ENCODE measurements around the gene DHODH. TPM values are rescaled to one million over a fixed set of nuclear protein-coding genes. Genes with fewer than 3 reads are reported as not detected.

The DHODH gene
- 8.1 TPM for polyA plus RNA-seq (2013, experiment 1 of 2)
- 8.5 TPM for polyA plus RNA-seq (2013, experiment 2 of 2)

DNA sequence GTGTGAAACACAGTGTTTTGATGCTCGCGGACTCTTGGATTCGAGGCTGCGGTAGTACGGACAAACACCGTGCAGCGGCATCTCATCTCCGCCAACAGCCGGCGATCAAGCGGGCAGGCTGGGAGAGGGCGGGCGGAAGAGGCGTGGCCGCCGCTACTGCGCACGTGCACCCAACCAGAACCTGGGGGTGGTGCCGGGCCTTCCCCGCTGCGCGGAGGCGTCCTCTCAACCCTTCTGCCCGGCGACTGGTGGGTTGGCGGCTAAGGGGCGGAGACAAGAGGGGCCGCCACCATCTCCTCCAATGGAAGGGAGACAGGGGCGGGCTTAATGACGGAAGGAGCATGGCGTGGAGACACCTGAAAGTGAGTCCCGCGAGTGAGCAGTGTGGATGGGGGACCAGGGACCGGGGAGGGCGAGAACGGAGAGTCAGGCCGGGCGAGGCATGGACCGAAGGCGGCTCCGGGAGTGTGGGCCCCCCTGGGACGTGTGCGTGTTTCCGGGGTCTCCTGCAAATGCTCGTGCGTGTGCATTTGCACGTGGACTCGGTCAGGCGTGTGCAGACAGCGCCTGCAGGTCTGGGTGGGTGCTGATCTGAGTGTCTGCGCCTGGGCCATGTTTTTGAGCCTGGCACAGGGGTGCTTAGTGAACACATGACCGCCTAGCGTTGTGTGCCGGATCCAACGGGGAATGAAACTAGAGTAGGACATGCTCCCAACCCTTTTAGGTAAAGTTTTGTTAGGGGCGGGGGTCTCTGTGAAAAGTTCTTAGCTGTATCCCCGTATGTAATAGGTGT lies at the start of gene DHODH:
Gene DHODH (plus strand): TSS at position 321 of the 793 bp plus-strand sequence. CDS start 21 bp downstream, at position 342.
- H3K9me3 ChIP-seq (ENCODE audit: insufficient read depth, low read depth, low read length) = no peaks in the 10 kb centered on the region
- peaks cover 21% of the 10 kb centered on the region for H3K36me3 ChIP-seq (ENCODE audit: insufficient read depth, low read length)
- under 1% methylated on average over 57 of the region's 57 CpGs for WGBS
- H3K4me3 ChIP-seq (ENCODE audit: low read length) = peak within 1 kb of the TSS; percentile 80
- peak within 1 kb of the TSS; percentile 32 for H3K27ac ChIP-seq (ENCODE audit: low read depth, low read length)
- H3K4me1 ChIP-seq (ENCODE audit: insufficient read depth, low read length) = no peaks in the 10 kb centered on the region
- H3K9ac ChIP-seq (ENCODE audit: low read depth, low read length) = peak within 1 kb of the TSS; percentile 90
- peaks cover 21% of the 10 kb centered on the region for H3K27me3 ChIP-seq (ENCODE audit: insufficient read depth, low read length)

DNA sequence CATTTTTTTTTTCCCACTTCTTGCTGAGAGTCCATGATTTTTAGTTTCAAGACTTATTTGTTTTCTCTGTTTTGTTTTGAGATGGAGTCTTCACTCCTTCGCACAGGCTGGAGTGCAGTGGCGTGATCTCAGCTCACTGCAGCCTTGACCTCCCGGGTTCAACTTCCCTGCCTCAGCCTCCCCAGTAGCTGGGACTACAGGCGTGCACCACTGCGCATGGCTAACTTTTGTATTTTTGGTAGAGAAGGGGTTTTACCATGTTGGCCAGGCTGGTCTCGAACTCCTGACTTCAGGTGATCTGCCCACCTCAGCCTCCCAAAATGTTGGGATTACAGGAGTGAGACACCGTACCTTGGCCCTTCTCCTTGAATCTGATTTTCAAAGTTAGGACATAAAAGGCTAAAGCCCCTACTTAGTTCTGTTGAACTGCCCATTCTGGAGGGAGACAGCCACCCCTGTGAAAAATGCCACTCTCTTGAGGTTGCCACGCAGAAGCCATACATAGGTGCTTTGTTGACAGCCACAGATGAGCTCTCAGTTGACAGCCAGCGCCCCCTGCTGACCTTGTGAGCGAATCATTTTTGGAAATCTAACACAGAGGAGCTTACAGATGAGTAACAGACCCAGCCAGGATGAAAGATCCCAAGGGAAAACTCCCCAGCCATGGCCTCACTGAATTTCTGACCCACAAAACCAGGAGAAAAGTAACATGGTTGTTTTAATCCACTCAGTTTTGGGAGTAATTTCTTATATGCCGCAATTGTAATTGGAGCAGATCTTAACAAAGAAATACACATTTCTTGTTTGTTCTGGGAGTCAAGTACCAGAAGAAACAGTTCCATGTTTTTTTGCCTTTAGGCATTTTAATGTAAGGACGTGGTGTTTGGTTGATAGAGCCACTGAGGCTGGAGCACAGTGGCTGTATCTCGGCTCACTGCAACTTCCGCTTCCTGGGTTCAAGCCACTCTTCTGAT lies 47.2 kb upstream of the DHODH start:
- no peaks in the 10 kb centered on the region for H3K4me1 ChIP-seq (ENCODE audit: insufficient read depth, low read length)
- H3K27ac ChIP-seq (ENCODE audit: low read depth, low read length) = no peak overlapping the region
- H3K9me3 ChIP-seq (ENCODE audit: insufficient read depth, low read depth, low read length) = no peaks in the 10 kb centered on the region
- H3K9ac ChIP-seq (ENCODE audit: low read depth, low read length) = no peak overlapping the region
- WGBS = 66% methylated on average over 14 of the region's 14 CpGs
- H3K4me3 ChIP-seq (ENCODE audit: low read length) = no peak overlapping the region
- no peaks in the 10 kb centered on the region for H3K36me3 ChIP-seq (ENCODE audit: insufficient read depth, low read length)
- no peaks in the 10 kb centered on the region for H3K27me3 ChIP-seq (ENCODE audit: insufficient read depth, low read length)

DNA sequence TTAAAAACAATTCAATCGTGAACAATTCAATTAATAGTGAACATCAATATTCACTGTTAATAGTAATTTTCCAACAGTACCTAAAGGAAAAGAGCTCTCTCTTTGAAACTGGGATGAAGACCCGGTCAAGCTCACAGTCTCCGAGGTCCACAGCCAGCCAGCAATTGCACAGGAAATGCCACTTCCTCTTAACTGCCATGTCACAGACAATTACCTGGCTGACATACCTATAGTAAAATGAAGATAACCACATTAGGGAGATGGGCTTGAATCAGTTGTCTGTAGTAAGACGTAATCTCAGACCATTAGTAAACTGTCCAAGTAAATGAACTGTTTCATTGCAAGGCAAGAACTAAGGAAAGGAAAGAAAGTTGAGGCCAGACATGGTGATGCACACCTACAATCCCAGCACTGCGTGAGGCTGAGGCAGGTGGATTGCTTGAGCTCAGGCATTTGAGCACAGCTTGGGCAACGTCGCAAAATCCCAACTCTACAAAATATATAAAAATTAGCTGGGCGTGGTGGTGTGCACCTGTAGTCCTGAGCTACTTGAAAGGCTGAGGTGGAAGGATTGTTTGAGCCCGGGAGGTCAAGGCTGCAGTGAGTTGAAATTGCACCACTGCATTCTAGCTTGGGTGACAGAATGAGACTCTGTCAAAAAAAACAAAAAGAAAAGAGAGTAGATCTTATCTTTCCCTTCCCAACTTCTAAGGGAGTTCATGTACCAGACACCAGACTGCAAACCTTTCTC lies 45.2 kb upstream of the DHODH start:
- Histone ChIP-seq H3K27me3 (ENCODE audit: insufficient read depth, low read length) (no peaks in the 10 kb centered on the region), H3K9ac (ENCODE audit: low read depth, low read length) (no peak overlapping the region), H3K4me1 (ENCODE audit: insufficient read depth, low read length) (no peaks in the 10 kb centered on the region), H3K36me3 (ENCODE audit: insufficient read depth, low read length) (no peaks in the 10 kb centered on the region), H3K9me3 (ENCODE audit: insufficient read depth, low read depth, low read length) (no peaks in the 10 kb centered on the region), H3K4me3 (ENCODE audit: low read length) (no peak overlapping the region), H3K27ac (ENCODE audit: low read depth, low read length) (no peak overlapping the region)
- 87% methylated on average over 8 of the region's 9 CpGs for WGBS

DNA sequence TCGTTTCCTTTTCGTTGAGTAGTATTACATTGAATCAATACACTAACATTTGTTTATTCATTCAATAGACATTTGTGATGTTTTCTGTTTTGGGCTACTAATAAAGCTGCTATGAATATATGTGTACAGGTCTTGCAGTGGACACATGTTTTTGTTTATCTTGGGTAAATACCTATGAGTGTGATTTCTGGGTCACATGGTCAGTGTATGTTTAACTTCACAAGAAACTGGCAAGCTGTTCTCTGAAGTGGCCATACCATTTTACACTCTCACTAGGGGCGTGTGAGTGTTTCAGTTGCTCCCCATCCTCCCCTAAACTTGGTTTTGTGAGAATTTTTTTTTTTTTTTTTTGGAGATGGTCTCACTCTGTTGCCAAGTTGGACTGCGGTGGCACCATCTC lies 43.3 kb upstream of the DHODH start:
- Histone ChIP-seq H3K27me3 (ENCODE audit: insufficient read depth, low read length) (no peaks in the 10 kb centered on the region), H3K4me1 (ENCODE audit: insufficient read depth, low read length) (no peaks in the 10 kb centered on the region), H3K9ac (ENCODE audit: low read depth, low read length) (no peak overlapping the region), H3K4me3 (ENCODE audit: low read length) (no peak overlapping the region), H3K9me3 (ENCODE audit: insufficient read depth, low read depth, low read length) (no peaks in the 10 kb centered on the region), H3K36me3 (ENCODE audit: insufficient read depth, low read length) (no peaks in the 10 kb centered on the region), H3K27ac (ENCODE audit: low read depth, low read length) (no peak overlapping the region)
- 96% methylated on average over 4 of the region's 4 CpGs for WGBS

DNA sequence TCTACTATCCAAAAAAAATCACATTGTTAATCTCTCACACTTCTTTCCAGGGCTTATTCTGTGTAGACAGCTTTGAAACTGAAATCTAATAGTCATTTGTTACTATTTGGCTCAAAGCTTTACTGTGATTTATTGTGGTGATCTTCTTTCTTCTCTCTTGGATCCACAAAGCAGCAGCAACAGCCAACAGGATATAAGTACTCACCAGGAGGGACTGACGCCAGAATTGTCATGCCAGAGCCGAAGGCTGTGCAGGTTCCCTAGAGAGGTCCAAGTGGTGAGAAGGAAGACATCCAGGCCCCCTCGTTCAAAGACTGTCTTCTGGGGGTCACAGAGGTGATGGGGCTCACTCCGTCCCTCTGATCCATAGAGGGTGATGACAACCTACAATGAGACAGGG lies 41.6 kb upstream of the DHODH start:
- WGBS = 76% methylated on average over 3 of the region's 4 CpGs

DNA sequence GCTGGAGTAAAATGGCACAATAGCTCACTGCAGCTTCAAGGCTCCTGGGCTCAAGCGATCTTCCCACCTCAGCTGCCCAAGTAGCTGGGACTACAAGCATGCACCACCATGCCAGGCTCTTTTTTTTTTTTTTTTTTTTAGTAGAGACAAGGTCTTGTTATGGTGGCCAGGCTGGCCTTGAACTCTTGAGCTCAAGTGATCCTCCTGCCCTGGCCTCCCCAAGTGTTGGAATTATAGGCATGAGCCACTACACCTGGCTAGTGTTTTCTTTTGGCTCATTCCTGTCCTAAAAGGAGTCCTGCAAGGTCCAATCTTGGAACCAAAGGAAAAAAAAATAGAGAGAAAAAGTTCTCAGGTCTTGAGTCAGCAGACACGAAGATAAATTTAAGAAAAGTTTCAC lies 39.2 kb upstream of the DHODH start:
- no peak overlapping the region for H3K27ac ChIP-seq (ENCODE audit: low read depth, low read length)
- H3K4me3 ChIP-seq (ENCODE audit: low read length) = no peak overlapping the region
- WGBS = 90% methylated on average over 2 of the region's 2 CpGs
- H3K4me1 ChIP-seq (ENCODE audit: insufficient read depth, low read length) = no peaks in the 10 kb centered on the region
- no peaks in the 10 kb centered on the region for H3K36me3 ChIP-seq (ENCODE audit: insufficient read depth, low read length)
- no peaks in the 10 kb centered on the region for H3K27me3 ChIP-seq (ENCODE audit: insufficient read depth, low read length)
- H3K9me3 ChIP-seq (ENCODE audit: insufficient read depth, low read depth, low read length) = no peaks in the 10 kb centered on the region
- no peak overlapping the region for H3K9ac ChIP-seq (ENCODE audit: low read depth, low read length)

More for the DNA sequence above, 41.6 kb upstream of the DHODH start:
- H3K9me3 ChIP-seq (ENCODE audit: insufficient read depth, low read depth, low read length) = no peaks in the 10 kb centered on the region
- no peak overlapping the region for H3K9ac ChIP-seq (ENCODE audit: low read depth, low read length)
- no peaks in the 10 kb centered on the region for H3K27me3 ChIP-seq (ENCODE audit: insufficient read depth, low read length)
- H3K4me1 ChIP-seq (ENCODE audit: insufficient read depth, low read length) = no peaks in the 10 kb centered on the region
- no peaks in the 10 kb centered on the region for H3K36me3 ChIP-seq (ENCODE audit: insufficient read depth, low read length)
- no peak overlapping the region for H3K4me3 ChIP-seq (ENCODE audit: low read length)
- no peak overlapping the region for H3K27ac ChIP-seq (ENCODE audit: low read depth, low read length)

DNA sequence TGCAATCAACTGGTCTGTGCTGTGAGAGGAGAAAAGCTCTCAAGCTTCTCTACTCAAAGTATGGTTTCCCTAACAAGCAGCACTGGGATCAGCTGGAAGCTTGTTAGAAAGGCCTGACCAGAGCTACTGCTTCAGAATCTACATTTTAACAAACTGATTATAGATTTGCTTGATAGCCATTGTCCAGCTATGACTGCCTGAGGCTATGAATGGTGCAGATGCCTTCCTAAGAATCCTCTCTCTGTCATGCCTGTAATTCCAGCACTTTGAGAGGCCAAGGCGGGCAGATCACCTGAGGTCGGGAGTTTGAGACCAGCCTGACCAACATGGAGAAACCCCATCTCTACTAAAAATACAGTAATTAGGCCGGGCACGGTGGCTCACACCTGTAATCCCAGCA lies 37.0 kb upstream of the DHODH start:
- Histone ChIP-seq H3K27ac (ENCODE audit: low read depth, low read length) (no peak overlapping the region), H3K27me3 (ENCODE audit: insufficient read depth, low read length) (no peaks in the 10 kb centered on the region), H3K36me3 (ENCODE audit: insufficient read depth, low read length) (no peaks in the 10 kb centered on the region), H3K4me1 (ENCODE audit: insufficient read depth, low read length) (no peaks in the 10 kb centered on the region), H3K4me3 (ENCODE audit: low read length) (no peak overlapping the region), H3K9me3 (ENCODE audit: insufficient read depth, low read depth, low read length) (no peaks in the 10 kb centered on the region), H3K9ac (ENCODE audit: low read depth, low read length) (no peak overlapping the region)
- 92% methylated on average over 4 of the region's 4 CpGs for whole genome bisulfite sequencing

DNA sequence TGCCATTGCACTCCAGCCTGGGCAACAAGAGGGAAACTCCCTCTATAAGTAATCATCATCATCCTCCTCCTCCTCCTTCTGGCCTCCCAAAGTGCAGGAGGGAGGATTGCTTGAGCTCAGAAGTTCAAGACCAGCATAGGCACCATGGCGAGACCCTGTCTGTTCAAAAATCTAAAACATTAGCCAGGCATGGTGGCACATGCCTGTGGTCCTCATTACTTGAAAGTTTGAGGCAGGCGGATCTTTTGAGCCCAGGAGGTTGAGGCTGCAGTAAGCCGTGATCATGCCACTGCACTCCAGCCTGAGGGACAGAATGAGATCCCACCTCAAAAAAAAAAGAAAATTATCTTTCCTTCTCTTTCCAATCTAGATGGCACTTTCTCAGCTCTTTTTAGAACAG lies 36.2 kb upstream of the DHODH start:
- Histone ChIP-seq H3K9ac (ENCODE audit: low read depth, low read length) (no peak overlapping the region), H3K9me3 (ENCODE audit: insufficient read depth, low read depth, low read length) (no peaks in the 10 kb centered on the region), H3K27ac (ENCODE audit: low read depth, low read length) (no peak overlapping the region), H3K4me3 (ENCODE audit: low read length) (no peak overlapping the region), H3K36me3 (ENCODE audit: insufficient read depth, low read length) (no peaks in the 10 kb centered on the region), H3K4me1 (ENCODE audit: insufficient read depth, low read length) (no peaks in the 10 kb centered on the region), H3K27me3 (ENCODE audit: insufficient read depth, low read length) (no peaks in the 10 kb centered on the region)
- 94% methylated on average over 3 of the region's 3 CpGs for WGBS

DNA sequence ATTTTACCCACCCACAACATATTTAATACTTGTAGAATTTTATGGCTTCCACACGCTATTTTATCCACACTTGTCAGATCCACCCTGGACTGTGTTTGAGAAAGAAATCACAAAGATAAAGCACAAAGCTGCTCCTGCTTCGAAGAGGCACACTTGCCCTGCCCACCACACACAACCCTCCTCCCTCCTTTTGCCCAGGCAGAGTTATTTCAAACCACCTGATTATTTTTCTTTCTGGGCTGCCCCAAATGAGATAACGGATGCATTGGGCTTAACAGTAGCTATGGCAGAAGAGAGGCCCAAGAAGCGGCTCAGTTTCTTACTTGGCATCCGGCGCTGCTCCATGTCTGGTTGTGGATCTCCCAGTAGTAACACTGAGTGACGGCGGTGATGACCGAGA lies 35.5 kb upstream of the DHODH start:
- 96% methylated on average over 9 of the region's 9 CpGs for whole genome bisulfite sequencing
- no peak overlapping the region for H3K9ac ChIP-seq (ENCODE audit: low read depth, low read length)
- H3K4me3 ChIP-seq (ENCODE audit: low read length) = no peak overlapping the region
- H3K4me1 ChIP-seq (ENCODE audit: insufficient read depth, low read length) = no peaks in the 10 kb centered on the region
- no peaks in the 10 kb centered on the region for H3K9me3 ChIP-seq (ENCODE audit: insufficient read depth, low read depth, low read length)
- no peak overlapping the region for H3K27ac ChIP-seq (ENCODE audit: low read depth, low read length)
- no peaks in the 10 kb centered on the region for H3K36me3 ChIP-seq (ENCODE audit: insufficient read depth, low read length)
- H3K27me3 ChIP-seq (ENCODE audit: insufficient read depth, low read length) = no peaks in the 10 kb centered on the region

DNA sequence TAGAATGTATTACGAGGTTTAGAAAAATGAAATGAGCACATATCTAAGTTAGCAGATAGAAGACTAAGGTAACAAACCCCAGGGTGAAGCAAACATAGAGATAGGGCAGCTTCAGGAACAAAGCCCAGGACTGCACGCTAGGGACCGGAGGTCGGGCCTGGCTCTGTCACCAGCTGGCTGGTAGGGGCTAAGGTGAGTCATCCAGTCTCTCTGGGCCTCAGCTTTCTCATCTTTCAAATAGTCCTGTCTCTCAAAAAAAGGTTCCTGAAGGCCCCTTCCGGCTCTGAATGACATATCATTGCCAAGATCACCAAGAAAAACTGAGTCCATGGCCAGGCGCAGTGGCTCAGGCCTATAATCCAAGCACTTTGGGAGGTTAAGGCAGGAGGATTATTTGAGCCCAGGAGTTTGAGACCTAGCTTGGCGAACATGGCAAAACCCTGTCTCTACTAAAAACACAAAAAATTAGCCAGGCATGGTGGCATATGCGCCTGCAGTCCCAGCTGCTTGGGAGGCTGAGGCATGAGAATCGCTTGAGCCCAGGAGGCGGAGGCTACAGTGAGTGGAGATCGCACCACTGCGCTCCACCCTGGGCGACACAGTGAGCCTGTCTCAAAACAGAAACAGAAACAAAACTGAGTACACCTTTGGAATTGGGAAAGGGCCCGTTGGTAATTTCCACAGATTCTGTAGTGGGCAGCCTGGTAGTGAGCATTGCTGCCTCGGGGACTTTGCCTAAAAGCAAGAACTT lies 34.3 kb upstream of the DHODH start:
- WGBS = 90% methylated on average over 15 of the region's 15 CpGs
- Histone ChIP-seq H3K9ac (ENCODE audit: low read depth, low read length) (no peak overlapping the region), H3K4me3 (ENCODE audit: low read length) (no peak overlapping the region)

More for the DNA sequence above, 34.3 kb upstream of the DHODH start:
- Histone ChIP-seq H3K27me3 (ENCODE audit: insufficient read depth, low read length) (no peaks in the 10 kb centered on the region), H3K27ac (ENCODE audit: low read depth, low read length) (no peak overlapping the region), H3K36me3 (ENCODE audit: insufficient read depth, low read length) (no peaks in the 10 kb centered on the region), H3K4me1 (ENCODE audit: insufficient read depth, low read length) (no peaks in the 10 kb centered on the region), H3K9me3 (ENCODE audit: insufficient read depth, low read depth, low read length) (no peaks in the 10 kb centered on the region)
